SU-DHL-6 (cell line): ENCODE measurements around the gene AFF3.

Source experiments
- H2AFZ ChIP-seq: fragments of 200-600 bp; sonication (generic); 2 replicates; pipeline ENCODE4 v1.6.1; 2014; ENCODE audit warnings: low read depth, mild to moderate bottlenecking, moderate library complexity, mixed read lengths, antibody characterized with exemption, low read length; ENCODE audit not compliant: severe bottlenecking
- H3F3A ChIP-seq: fragments of 200-600 bp; shearing (Covaris generic); 2 replicates; pipeline ENCODE4 v1.6.0; 2016; ENCODE audit warnings: antibody characterized with exemption, mild to moderate bottlenecking; ENCODE audit not compliant: insufficient read depth
- H3K27ac ChIP-seq: fragments of 200-600 bp; sonication (generic); 2 replicates; pipeline ENCODE4 v1.5.1; 2016; ENCODE audit warnings: low read depth, mild to moderate bottlenecking, low read length, moderate library complexity, mixed read lengths
- H3K27me3 ChIP-seq: fragments of 200-600 bp; sonication (generic), shearing (Covaris generic); 2 replicates; pipeline ENCODE4 v1.6.0; 2014; ENCODE audit warnings: mild to moderate bottlenecking, low read length
- H3K36me3 ChIP-seq: fragments of 200-600 bp; sonication (generic); 2 replicates; pipeline ENCODE4 v1.6.1; 2014; ENCODE audit warnings: mild to moderate bottlenecking, low read length, mixed read lengths
- H3K4me2 ChIP-seq: fragments of 300-600, 200-600 bp; shearing (Covaris generic), sonication (generic); 2 replicates; pipeline ENCODE4 v1.6.0; 2014; ENCODE audit warnings: low read length, low read depth, mild to moderate bottlenecking; ENCODE audit not compliant: poor library complexity, severe bottlenecking
- H3K4me3 ChIP-seq: fragments of 200-600 bp; sonication (generic); 2 replicates; pipeline ENCODE4 v1.5.1; 2014; ENCODE audit warnings: antibody characterized with exemption, low read length, mild to moderate bottlenecking, mixed read lengths; ENCODE audit not compliant: insufficient read depth, poor library complexity, severe bottlenecking
- H3K79me2 ChIP-seq: fragments of 200-600 bp; sonication (generic); 2 replicates; pipeline ENCODE4 v1.6.1; 2014; ENCODE audit warnings: mild to moderate bottlenecking, low read length, moderate library complexity; ENCODE audit not compliant: insufficient read depth
- H3K9ac ChIP-seq: fragments of 200-600 bp; sonication (generic); 2 replicates; pipeline ENCODE4 v1.7.0; 2014; ENCODE audit warnings: mild to moderate bottlenecking, low read length
- H3K9me2 ChIP-seq: fragments of 200-600 bp; sonication (generic); replicated peaks from 2 replicates; pipeline ENCODE4 v1.6.1; 2014; ENCODE audit warnings: low read length; ENCODE audit not compliant: insufficient read depth
- H3K9me3 ChIP-seq: fragments of 200-600 bp; sonication (generic); 2 replicates; pipeline ENCODE4 v1.6.1; 2014; ENCODE audit warnings: low read length, mixed read lengths; ENCODE audit not compliant: insufficient read depth
- H4K20me1 ChIP-seq: fragments of 200-600 bp; sonication (generic); 2 replicates; pipeline ENCODE4 v1.6.1; 2014; ENCODE audit warnings: low read depth, mild to moderate bottlenecking, antibody characterized with exemption, low read length, moderate library complexity, mixed read lengths
- EZH2phosphoT487 ChIP-seq: fragments of 200-600 bp; sonication (generic), shearing (Covaris generic); conservative IDR thresholded peaks from 2 replicates; pipeline ENCODE4 v1.6.1; 2018; ENCODE audit warnings: mild to moderate bottlenecking, antibody characterized with exemption, low read length, moderate library complexity, mixed read lengths
- TF ChIP-seq, protein P1 (sequence below): fragments of 200-600 bp; sonication (generic); IDR thresholded peaks from one replicate; pipeline ENCODE4 v1.5.1; 2017; ENCODE audit warnings: antibody characterized with exemption, mild to moderate bottlenecking, low read length, moderate library complexity; ENCODE audit not compliant: insufficient read depth, poor library complexity, severe bottlenecking

AFF3 gene

DNA sequence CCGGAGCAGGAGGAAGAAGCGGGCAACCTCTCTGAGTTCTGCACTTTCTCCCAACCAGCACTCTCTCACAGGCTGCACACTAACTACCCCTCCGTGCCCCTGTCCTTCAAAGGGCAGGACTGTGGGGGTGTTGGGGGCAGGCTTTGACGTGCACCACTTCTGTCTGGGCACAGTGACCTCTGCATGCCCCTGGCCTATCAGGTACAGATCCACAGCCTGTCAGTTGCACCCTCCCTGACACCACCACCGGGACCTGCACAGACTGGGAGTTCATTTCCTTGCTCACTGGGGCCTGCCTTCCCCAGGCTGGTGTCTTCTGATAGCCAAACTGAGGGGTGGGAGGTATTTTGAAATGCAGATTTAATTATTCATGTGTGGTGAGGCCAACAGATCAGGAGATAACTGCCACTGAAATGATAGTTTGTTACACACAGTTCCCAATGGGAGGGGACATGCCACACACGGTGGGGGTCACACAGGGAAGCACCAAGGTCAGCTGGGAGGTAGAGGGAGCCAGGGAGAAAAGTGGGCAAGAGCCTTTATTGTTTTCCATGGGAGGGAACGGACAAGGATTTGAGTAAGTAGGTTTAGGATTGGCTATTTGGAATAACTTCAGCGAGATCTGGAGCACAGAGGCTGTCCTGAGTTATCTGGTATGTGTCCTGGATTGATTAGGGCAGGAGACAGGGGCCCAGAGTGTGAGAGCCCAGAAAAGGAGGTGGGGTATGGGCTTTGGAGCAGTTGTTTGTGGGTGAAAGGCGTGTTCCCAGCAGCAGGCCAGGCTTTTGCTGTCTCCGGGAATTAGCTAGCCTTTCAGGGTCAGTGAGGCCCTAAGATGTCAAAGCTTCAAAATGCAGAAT lies 251.6 kb downstream of the AFF3 start:
- no peaks in the 10 kb centered on the region for H3K79me2 ChIP-seq
- TF ChIP-seq, protein P1, sequence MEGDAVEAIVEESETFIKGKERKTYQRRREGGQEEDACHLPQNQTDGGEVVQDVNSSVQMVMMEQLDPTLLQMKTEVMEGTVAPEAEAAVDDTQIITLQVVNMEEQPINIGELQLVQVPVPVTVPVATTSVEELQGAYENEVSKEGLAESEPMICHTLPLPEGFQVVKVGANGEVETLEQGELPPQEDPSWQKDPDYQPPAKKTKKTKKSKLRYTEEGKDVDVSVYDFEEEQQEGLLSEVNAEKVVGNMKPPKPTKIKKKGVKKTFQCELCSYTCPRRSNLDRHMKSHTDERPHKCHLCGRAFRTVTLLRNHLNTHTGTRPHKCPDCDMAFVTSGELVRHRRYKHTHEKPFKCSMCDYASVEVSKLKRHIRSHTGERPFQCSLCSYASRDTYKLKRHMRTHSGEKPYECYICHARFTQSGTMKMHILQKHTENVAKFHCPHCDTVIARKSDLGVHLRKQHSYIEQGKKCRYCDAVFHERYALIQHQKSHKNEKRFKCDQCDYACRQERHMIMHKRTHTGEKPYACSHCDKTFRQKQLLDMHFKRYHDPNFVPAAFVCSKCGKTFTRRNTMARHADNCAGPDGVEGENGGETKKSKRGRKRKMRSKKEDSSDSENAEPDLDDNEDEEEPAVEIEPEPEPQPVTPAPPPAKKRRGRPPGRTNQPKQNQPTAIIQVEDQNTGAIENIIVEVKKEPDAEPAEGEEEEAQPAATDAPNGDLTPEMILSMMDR: no peak
- no peak for TF ChIP-seq EZH2phosphoT487
- H3K27me3 ChIP-seq: no peaks in the 10 kb centered on the region
- no peaks in the 10 kb centered on the region for H3K9me3 ChIP-seq
- no peak overlapping the region for H2AFZ ChIP-seq
- no peaks in the 10 kb centered on the region for H3K9me2 ChIP-seq
- no peaks in the 10 kb centered on the region for H3F3A ChIP-seq
- H3K9ac ChIP-seq: no peak overlapping the region
- H3K4me3 ChIP-seq: no peak overlapping the region
- H3K27ac ChIP-seq: no peak overlapping the region
- H4K20me1 ChIP-seq: no peaks in the 10 kb centered on the region
- H3K36me3 ChIP-seq: no peaks in the 10 kb centered on the region
- H3K4me2 ChIP-seq: no peak overlapping the region

GRCh38 chr2:99888617-99889016 lies 253.8 kb downstream of the AFF3 start:
- TF ChIP-seq, protein P1: no peak
- no peak for TF ChIP-seq EZH2phosphoT487
- H3K27me3 ChIP-seq: no peaks in the 10 kb centered on the region

GRCh38 chr2:99886418-99886817 lies 256.0 kb downstream of the AFF3 start:
- Histone ChIP-seq H2AFZ (no peak overlapping the region), H3K4me3 (no peak overlapping the region), H3K4me2 (no peak overlapping the region), H3K27ac (no peak overlapping the region), H3K27me3 (no peaks in the 10 kb centered on the region), H3K36me3 (no peaks in the 10 kb centered on the region), H3K9ac (no peak overlapping the region), H3K79me2 (no peaks in the 10 kb centered on the region), H3K9me3 (no peaks in the 10 kb centered on the region), H3F3A (no peaks in the 10 kb centered on the region), H3K9me2 (no peaks in the 10 kb centered on the region), H4K20me1 (no peaks in the 10 kb centered on the region)
- TF ChIP-seq EZH2phosphoT487: no peak
- TF ChIP-seq, protein P1: no peak

More at GRCh38 chr2:99888617-99889016, 253.8 kb downstream of the AFF3 start:
- no peak overlapping the region for H3K4me2 ChIP-seq
- H3K36me3 ChIP-seq: no peaks in the 10 kb centered on the region
- no peaks in the 10 kb centered on the region for H3K9me3 ChIP-seq
- H3K79me2 ChIP-seq: no peaks in the 10 kb centered on the region
- H3K9ac ChIP-seq: no peak overlapping the region
- H3F3A ChIP-seq: no peaks in the 10 kb centered on the region
- no peaks in the 10 kb centered on the region for H4K20me1 ChIP-seq
- H3K9me2 ChIP-seq: no peaks in the 10 kb centered on the region
- H3K27ac ChIP-seq: no peak overlapping the region
- H3K4me3 ChIP-seq: no peak overlapping the region
- H2AFZ ChIP-seq: no peak overlapping the region
